GM20000 (cell line): ENCODE measurements around the gene KRTAP4-3.
"Not testable (repeated sequence)": the region's sequence is repeated elsewhere in the genome, so short reads cannot be mapped to it uniquely, and the experiment has no call there.

ENCODE experiments used
- DNase-seq: peaks from one replicate; pipeline ENCODE4 v3.0.0; 2012; ENCODE audit warnings: low spot score
- CTCF ChIP-seq: IDR thresholded peaks from 2 replicates; pipeline ENCODE4 v1.5.1; 2012; ENCODE audit warnings: mild to moderate bottlenecking, control low read depth; ENCODE audit errors: extremely low read depth, missing control alignments

The KRTAP4-3 gene

GRCh38 chr17:41149652-41149985 lies 18.4 kb downstream of the KRTAP4-3 start, which contains the start of gene KRTAP4-5:
TSS of gene KRTAP4-5 (minus strand) at chr17:41149825. CDS start at chr17:41149767, 58 bp downstream.
- no peak for DNase-seq
- no peak for TF ChIP-seq CTCF

- DNase-seq = not testable (repeated sequence)
Observed at GRCh38 chr17:41148971-41149651, 18.9 kb downstream of the KRTAP4-3 start.

GRCh38 chr17:41147531-41148204 lies 20.4 kb downstream of the KRTAP4-3 start:
- TF ChIP-seq CTCF = no peak
- DNase-seq = no peak

- no peak for TF ChIP-seq CTCF
- DNase-seq = no peak
Observed at GRCh38 chr17:41145261-41145660, 22.8 kb downstream of the KRTAP4-3 start.

GRCh38 chr17:41144846-41145245 lies 23.2 kb downstream of the KRTAP4-3 start:
- TF ChIP-seq CTCF = no peak

GRCh38 chr17:41141361-41141760 lies 26.7 kb downstream of the KRTAP4-3 start:
- no peak for TF ChIP-seq CTCF
- DNase-seq = no peak

More at GRCh38 chr17:41144846-41145245, 23.2 kb downstream of the KRTAP4-3 start:
- no peak for DNase-seq

- no peak for DNase-seq
- no peak for TF ChIP-seq CTCF
Observed at GRCh38 chr17:41140360-41141131, 27.5 kb downstream of the KRTAP4-3 start, which contains the start of gene KRTAP4-6. TSS of gene KRTAP4-6 (minus strand) at chr17:41140544. CDS start at chr17:41140487, 57 bp downstream.

- DNase-seq = not testable (repeated sequence)
Observed at GRCh38 chr17:41139865-41140264, 28.2 kb downstream of the KRTAP4-3 start.
